ENCODE results near the gene TNFRSF19. TPM values are rescaled to one million over a fixed set of nuclear protein-coding genes. Genes with fewer than 3 reads are reported as not detected.

Gene TNFRSF19
- total RNA-seq, 1 experiment from 2014 or later, result 0.33 TPM

DNA sequence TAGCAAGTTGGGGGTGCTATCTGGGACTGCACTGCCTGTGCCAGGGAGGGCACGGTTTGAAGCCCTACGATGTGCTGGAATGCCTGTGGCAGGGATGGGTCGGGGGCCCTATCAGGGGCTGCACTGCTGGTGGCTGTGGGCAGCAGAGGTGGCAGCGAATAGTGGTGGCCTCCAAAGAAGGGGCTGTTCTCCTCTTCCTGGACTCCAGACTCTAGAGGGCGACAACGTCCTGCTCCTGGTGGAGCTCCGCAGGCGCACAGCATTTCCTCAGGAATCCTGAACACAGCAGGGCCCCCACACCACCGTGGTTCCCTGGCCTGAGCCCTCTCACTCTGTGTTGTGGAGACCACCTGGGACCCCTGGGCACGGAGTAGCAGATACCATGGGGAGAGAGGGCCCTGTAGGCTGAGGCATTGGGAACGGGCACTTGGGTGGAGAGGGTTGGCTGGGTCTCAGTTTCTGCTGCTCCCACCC lies 145.6 kb downstream of the TNFRSF19 start:
- peak; percentile 9 for DNase-seq (ENCODE audit: low spot score)

- DNase-seq (ENCODE audit: low spot score), result no peak
These were observed 146.2 kb downstream of the TNFRSF19 start for GRCh38 chr13:23716401-23716800.

DNA sequence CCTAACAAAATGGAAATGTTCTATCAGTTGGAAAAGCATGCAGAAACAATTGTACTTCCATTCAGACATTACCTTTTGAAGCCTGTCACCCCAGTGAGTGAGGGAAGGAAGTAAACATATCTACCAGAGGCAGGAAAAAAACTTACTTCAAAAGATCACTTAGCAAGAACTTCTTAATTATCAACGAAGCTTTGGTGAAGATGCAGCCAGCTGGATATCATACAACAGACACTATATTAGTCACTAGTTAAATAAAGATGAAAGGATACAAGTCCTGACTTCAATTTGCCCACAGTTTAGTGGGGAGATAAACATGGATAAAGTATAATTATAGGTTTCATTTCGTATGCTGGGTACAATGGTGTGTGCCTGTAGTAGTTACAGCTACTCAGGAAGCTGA lies 148.8 kb downstream of the TNFRSF19 start:
- DNase-seq (ENCODE audit: low spot score), result no peak

DNA sequence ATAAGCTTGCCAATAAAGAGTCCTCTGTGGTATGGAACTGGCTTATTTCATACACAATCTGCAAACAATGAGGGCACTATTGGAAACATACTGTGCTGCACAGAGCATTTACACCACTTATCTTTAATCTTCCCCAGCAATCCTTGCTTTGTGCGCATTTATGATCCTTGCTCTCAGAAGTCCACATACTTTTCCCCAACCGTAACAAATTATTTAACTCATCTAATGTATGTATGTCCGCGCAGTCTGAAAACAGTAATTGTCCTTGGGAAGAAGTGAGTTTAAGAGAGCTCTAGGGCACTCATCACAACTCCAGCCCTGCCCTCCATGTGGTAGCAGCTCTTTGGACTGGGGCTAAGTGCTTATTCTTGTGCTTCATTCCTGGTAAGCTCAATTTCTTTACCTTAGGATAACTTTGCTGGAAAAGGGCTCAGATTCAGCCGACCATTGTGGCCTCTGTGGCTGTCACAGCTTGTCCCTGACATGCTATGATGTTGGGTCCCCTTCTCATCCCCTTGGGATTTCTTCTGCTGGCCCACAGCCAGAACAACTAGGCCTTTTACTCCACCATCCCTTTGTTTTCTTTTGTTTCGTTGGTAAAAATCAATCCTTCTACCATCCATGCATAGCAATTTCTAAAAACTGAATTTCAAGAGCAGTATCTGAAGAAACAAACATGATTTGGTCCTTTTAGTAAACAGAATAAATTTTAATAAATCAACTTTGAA lies 152.7 kb downstream of the TNFRSF19 start:
- DNase-seq (ENCODE audit: low spot score), result no peak

- no peak for DNase-seq (ENCODE audit: low spot score)
These were observed 153.3 kb downstream of the TNFRSF19 start for GRCh38 chr13:23723471-23723870.

DNA sequence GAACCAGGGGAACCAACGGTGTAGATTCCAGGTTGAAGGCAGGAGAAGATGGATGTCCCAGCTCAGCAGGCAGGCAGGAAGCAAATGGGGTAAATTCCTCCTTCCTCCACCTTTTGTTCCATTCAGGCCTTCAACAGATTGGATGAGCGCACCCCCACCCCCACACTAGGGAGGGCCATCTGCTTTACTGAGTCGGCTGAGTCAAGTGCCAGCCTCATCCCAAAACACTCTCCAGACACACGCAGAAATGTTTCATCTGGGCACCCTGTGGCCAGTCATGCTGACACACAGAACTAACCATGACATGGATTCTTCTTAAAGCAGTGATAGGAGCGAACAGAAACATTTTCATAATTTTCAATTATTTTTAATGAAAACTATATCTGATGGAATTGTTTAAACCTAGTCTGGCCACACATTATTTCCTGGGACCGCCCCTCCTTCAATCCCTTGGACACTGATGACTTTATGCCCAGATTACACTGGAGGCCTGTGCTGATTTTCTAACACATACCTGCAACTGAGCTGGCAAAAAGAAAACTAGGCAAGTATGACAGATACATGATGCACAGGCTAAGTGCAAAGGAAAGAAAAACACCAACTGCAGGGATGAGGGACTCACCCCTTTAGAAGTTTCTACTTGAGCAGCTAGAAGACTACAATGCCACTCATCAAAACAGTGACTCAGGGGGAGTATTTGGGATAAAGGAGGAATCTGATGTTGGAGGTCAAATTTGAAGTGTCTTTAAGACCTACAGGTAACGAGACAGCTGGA lies 154.2 kb downstream of the TNFRSF19 start:
- no peak for DNase-seq (ENCODE audit: low spot score)

Other genes starting within 250 kb of the TNFRSF19 start
- 9.6 and 14.2 TPM in 2 replicates for gene SACS, start 136.7 kb upstream of the TNFRSF19 start, total RNA-seq (2014; rRNA removed; shearing (Covaris generic))

Data from H4 (cell line).